ENCODE results near the gene TWIST2.

DNA sequence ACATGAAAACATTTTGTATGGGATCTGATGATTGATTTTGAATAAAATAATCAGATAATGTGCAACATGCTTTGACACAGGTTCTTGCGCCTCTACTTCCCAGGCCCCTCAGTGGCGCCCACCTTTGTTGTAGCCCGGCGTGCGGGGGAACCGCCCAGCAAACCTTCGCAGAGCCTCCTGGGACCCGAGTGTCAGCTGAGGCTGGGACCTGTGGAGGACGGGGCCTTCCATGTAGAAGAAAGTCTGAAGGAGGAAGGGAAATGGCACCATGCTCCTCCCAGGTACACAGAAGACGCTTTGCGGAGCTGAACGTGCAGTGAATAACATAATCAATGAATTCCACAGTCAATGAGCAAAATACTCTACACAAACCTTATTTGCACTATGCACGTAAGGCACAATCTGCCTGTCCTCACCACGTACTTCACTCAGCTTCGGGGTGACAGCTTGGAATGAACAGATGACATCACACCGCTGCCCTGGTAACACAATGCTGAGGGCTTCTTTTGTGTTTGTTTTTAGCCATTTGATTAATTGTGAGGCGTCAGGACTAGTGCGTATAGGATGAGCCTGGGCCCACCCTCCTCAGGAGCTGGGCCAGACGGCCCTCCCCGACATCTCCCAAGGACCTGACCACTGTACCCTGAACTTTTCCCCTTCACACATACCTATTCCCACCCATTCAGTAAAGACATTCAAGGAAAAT lies 78.1 kb downstream of the TWIST2 start:
- no peak for TF ChIP-seq SPI1 (IDR thresholded peaks at IDR 0.05; ENCODE audit: low read depth, low read length)
- no peak for TF ChIP-seq POLR2AphosphoS5 (IDR thresholded peaks at IDR 0.05; ENCODE audit: low read depth, low read length)
- TF ChIP-seq POLR2A (IDR thresholded peaks at IDR 0.05; ENCODE audit: low read depth, low read length), result no peak
- no peak for TF ChIP-seq POU2F2 (IDR thresholded peaks at IDR 0.05; ENCODE audit: low read depth, low read length)
- TF ChIP-seq TAF1 (IDR thresholded peaks at IDR 0.05; ENCODE audit: low read depth, low read length), result no peak
- TF ChIP-seq PAX5 (IDR thresholded peaks at IDR 0.05; ENCODE audit: insufficient read depth, low read length, severe bottlenecking), result no peak

All from GM12891 (cell line).